NCI-H1092 (cell line): ENCODE data around the gene PROKR2.

ENCODE experiments used
- DNase-seq: peaks from one replicate; lab custom pipeline; 2025; lab: John Stamatoyannopoulos, UW

The PROKR2 gene

DNA sequence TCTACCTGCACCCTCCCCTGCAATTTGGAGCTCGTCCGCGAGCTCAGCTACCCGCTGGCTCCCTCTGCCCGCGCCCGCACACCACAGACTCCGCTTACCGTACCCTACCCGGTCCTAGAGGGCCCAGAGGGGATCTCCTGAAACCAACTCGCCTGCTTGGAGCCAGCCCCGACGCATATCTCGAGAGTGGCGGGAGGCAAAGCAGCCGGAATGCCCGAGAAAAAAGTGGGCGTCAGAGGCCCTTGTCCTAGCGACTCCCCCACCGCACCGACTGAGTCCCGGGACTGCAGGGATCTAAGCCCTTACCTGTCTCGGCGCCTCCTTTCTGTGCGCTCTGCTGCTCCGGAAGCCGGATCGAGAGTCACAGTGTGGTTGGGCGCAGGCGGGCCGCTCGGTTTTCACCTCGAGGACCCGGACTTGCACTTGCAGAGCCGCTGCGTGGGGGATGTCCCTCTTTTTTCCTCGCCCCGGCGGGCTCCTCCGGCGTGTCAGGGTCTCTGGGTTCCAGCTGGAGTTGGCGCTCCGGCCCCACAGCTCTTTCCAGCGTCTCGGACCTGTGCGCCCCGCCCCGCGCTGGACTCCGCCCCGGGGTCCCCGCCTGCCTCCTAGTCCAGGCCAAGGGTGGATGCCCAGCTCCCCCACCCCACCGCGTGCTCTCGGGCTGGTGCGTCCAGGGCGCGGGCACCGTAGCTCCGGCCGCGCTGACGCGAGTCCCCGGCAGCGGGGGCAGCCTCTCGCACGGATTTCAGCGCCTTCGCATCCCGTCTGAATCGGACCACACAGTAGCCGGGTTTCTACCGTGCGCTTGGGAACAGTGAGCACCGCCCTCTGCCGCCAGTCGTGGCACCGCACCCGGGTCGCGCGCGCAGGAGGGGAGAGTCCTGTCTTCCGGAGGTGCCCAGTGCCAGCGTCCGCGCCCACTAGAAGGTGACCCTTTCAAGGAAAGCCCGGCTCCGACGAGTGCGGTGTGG is at the start of gene PROKR2:
Gene PROKR2, minus strand, starts transcription at position 767 of the 971 bp plus-strand sequence. CDS start 2,585 bp downstream, outside the sequence.
- no peak for DNase-seq

DNA sequence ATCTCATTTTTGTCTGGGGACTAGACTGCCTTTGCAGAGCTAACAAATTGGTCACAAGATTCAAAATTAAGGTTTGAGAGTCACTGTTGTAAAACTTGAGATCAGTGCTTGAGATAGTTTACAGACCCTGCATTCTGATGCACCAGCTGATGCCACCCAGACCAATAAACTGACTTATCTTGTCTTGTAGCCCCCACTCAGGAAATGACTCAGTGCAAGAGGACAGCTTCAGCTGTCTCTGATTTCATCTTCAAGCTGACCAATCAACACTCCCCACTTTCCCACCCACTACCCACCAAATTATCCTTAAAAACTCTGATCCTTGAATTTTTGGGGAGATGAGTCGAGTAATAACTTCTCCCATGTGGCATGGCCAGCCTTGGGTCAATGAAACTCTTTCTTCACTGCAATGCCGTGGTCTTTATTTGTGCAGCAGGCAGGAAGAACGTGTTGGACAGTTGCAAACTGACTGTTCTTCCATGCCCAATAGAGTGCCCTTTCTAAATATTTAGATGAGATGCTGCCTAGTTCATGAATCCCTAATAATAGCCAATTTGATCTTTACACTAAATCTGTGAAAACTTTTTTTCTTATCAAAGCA is 48.3 kb upstream of the PROKR2 start:
- DNase-seq, result no peak

DNA sequence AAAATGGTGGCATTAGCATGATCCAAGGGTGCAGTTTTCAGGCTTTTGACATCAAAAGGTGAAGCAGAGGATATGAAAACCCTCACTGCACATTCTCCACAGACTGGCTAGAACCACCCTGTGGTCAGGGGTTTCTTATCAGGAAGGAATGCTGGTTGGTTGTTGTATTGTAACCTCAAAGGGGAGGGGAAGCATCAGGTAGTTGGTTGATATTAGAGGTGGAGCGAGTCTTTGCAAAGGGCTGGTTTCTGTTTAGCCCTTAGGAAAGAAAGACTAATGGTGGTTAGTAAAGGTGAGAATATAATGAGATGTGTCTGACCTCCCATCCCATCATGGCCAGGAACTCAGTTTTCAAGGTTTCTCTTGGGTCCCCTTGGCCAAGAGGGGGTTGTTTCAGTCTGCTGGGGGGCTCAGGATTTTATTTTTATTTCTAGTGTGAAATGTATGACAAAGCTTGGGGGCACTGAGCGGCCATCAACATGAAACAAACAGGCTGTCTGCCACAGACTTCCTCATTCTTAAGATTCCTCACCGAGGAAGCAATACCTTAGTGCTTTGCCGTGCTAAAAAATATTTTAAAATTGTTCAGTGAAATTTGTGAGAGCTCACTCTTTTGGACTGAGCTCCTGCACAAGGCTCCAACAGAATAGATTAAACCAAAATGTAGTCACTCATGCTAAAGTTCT is 47.5 kb upstream of the PROKR2 start:
- DNase-seq, result no peak

DNA sequence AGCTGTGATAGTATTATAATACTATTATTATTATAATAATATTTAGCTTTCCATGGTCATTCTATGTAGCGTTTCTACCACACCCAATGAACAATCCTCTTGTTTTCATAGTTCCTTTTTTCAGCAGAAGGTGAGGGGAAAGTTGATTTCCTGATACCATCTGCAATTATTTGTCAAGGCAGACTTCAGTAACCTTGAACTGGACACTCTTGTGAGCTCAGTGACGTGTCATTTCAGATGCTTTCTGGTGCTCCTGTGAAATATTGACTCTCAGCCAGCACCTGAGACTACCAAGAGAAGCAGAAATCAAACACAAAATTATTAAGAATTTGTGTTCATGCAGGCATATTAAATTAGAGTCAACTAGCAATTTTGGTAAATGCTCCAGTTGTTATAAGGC is 46.0 kb upstream of the PROKR2 start:
- no peak for DNase-seq

DNA sequence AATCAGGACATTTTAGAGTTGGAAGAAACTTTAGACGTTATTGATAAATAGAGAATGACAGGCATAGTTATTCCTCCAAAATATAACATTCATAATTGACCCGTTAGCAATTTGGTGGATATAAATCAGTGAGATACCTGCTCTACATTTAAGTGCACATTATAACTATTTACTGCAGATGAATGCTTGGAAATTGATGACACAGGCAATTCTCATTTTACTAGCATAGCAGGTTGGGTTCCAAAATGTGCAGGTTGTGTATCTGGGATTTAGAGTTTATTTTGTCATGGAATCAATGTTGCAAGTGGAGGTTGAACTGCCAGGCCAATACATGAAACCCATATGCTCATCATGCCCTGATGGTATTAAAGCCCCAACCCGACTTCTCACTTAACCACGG is 44.4 kb upstream of the PROKR2 start:
- no peak for DNase-seq

DNA sequence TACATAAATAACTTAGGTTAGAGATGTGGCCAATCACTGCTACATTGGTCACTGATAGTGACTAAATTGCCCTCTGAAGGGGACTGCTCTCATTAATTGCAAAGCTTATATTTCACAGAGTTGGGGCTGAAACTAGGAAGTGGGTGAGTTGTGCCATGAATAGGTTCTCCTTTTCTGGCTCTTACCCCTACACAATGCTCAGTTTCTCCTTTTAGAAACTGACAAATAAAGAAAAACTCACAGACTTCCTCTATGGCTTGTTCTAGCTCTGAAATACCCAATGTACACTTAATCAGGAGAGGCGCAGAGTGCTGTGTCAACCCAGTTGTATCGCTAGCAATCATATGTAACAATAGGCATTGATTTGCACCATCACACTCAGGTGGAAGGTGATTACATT is 41.2 kb upstream of the PROKR2 start:
- no peak for DNase-seq

DNA sequence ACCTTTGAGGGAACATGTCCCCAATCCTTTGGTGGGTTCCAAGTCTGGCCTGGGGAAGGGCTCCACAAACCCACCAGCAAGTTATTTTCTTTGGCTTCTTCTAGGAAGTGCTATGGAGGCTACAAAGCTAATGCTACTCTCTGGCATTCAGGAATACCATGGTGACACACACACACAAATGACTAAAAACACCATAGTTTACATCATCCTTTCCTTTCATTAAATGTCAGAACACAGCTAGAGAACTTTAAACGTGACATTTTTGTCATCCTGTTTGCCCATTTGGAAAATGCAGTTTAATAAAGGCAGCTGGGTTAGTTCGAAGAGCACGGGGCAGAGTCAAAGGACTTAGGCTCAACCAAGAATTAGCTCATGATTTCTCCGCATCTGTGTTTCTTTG is 40.2 kb upstream of the PROKR2 start:
- DNase-seq, result no peak

DNA sequence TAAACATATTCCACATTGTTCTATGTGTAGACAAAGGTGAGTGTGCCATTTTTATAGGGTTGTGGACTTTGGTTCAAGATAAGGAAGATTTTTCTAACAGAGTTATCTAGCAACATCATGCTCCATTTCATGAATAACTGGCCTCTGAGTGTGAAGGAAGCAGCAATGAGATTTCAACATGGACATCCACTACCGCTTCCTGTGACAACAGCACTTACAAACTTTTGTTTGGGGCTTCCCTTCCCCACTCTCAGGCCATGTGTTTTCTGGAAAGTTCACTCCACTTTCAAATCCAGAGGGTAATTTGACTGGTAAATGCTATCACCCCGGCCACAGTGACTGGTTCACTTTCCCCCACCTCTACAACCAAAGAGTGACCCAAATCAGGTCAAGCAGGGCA is 38.1 kb upstream of the PROKR2 start:
- DNase-seq, result no peak

DNA sequence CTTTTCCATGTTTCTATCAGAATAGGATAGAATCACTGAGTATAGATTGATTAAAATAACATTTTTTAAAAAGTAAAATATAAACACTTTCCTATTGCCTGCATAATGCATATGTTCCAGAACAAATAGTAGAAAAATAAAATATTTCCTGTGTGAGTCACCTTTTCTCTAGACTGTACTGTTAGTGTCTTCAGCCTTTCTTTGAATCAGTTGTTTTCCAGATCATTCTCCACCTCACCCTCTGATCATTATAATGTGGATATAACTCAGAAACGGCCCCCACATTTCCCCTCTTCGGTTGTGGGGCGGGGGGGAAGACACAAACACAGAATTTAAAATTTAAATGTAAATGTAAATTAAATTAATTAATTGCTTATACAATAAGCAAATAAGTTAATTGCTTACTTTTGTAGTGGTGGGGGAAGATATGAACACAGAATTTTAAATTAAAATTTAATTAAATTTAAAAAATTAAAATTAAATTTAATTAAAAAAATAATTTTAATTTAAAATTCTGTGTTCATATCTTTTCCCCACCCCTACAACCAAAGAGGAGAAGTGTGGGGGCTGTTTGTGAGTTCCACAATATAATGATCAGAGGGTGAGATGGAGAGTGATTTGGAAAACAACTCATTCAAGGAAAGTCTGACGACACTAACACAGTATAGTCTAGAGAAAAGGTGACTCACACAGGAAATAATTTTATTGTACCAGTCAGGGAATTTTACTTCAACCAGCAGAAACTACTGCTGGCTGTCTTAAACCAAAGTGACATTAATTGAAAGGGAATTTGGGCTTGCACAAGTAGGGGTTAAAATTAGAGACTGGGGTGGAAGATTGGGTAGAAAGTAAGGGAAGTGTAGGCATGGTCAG is 37.1 kb upstream of the PROKR2 start:
- no peak for DNase-seq

DNA sequence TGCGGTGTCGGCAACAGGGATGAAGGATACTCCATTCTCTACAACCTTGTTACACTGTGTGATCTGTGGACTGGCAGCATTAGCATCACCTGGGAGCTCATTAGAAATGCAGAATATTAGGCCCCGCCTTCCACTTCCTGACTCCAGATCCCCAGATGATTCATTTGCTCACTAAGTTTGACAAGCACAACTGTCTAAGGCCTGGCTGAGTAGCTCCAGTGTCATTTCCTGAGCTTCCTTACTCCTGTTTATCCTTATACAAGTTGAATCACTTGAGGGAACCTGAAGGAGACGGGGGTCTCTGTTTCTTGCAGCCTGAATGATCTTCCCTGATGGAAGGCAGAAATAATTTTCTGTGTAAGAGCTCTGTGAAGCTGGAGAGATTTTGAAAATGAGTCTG is 32.7 kb upstream of the PROKR2 start:
- DNase-seq, result no peak

DNA sequence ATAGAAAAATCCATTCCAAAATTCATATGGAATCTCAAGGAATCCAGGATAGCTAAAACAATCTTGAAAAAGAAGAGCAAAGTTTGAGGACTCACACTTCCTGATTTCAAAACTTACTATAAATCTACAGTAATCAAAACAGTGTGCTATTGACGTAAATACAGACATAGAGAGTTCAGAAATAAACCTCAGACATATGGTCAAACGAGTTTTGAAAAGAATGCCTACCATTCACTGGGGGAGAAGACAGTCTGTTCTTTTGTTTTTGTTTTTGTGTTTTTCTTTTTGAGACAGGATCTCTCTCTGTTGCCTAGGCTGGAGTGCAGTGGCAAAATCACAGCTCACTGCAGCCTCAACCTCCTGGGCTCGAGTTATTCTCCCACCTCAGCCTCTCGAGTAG is 25.3 kb upstream of the PROKR2 start:
- no peak for DNase-seq

DNA sequence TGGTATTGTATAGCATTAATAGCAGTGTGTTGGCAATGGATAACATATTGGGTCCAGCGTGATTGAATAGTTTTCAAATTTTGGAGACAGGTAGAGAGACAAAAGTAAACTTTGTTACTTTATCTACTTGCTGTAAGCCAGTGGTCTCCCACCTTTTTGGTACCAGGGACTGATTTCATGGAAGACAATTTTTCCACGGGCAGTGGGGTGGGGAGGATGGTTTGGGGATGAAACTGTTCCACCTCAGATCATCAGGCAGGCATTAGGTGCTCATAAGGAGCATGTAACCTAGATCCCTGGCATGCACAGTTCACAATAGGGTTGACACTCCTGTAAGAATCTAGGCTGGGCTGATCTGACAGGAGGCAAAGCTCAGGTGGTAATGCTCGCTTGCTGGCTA is 14.6 kb upstream of the PROKR2 start:
- no peak for DNase-seq

DNA sequence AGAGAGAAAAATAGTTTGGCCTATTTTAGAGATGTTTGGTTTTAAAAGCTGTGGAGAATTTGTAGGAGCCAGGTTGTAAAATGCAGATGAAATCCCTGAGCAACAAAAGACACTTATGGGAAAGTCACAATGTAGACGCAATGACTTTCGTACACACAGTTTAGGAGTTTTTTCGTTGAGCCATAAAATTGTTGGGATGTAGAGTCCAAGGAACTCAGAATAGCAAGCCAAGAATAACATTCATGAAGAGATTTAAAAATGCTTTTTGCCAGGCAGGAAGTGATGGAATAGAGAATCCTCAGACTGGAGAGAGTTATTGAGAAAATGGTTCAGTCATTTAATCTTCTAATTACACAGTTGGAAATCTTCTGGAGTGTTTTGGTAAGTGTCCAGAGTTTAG is 11.5 kb upstream of the PROKR2 start:
- no peak for DNase-seq

DNA sequence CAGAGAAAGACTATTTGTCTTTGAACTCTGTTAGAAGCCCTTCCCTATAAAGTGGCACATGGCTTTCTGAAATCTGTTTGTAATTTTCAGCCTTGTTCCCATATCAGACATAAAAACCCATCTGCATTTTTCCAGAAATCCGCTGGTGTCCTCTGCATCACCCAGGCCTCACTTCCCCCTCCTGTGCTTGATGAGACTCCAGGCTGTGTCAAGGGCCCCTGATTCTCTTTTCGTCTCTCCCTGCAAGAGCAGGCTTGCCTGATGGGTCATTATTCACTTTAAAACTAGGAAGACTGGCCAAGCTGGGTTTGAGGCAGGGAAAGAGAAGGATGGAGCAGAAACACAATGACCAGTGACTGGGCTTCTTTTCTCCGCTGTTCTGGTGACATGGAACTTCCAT is 10.6 kb upstream of the PROKR2 start:
- DNase-seq, result no peak

DNA sequence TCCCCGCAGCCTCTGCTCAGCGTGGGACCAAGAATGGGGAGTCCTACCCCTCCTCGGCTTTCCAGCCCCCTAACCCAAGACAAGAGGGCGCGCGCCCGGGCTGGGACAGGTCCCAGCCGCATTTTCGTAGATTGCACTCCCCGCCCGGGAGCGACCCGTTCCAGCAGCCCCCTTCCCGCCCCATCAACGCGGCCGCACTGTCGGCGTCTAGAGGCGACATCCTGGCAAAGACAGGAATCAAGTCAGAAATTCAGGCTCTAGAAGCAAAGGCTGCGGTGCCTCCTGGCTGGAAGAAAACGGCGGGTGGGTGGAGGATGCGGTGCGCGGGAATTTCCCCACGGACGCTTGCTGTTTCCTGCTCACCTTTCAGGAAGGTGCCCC is 957 bp downstream of the PROKR2 start:
- no peak for DNase-seq

DNA sequence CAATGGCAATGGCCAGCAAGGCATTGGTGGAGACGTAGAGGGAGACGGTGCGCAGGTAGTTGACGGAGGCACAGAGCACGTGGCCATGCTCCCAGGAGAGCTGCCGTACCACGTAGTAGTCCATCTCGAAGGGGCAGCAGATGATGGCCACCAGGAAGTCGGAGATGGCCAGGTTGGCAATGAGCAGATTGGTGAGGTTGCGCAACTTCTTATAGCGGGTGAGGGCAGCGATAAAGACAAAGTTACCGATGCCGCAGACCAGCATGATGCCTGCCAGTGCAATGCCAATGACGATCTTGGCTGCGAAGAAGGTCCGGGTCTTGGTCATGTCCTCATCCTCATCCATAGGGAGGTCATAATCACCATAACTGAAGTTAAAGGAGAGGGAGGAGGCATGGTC is 2.8 kb downstream of the PROKR2 start:
- DNase-seq, result no peak

DNA sequence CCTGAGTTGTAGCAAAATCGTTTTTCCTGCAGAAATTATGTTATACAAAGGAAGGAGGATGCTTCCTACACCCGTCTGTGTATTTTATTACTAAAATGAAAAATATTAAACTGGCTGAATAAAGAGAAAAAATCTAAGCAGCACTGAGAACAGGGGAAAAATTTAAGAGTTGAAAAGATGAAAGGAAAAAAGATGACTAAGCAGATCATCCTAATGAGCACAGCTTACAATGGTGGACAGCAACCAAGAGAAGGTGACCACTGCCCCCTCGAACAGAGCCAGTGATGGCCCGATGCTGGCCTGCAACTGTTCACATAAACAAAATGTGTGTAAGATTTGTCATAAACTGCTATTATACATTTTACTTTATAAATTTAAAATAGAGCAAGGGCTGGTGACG is 4.2 kb downstream of the PROKR2 start:
- no peak for DNase-seq

DNA sequence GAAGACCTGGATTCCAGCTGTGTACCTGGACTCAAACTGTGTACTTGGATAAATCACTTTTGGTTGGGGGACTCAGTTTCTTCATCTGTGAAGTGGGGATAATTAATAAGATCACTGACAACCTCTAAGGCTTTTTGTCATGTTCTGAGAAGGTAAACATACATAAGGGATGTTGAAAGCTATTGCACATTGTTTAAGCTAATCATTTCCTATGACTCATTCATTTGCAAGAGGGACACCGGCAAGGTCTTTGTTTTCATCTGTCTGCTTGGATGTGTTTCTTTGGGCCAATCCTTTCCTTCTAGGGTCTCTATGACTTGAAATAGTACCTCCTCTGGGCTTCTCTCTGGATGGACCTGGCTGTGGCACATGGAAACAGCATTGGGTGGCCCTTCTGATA is 6.8 kb downstream of the PROKR2 start:
- DNase-seq, result no peak

DNA sequence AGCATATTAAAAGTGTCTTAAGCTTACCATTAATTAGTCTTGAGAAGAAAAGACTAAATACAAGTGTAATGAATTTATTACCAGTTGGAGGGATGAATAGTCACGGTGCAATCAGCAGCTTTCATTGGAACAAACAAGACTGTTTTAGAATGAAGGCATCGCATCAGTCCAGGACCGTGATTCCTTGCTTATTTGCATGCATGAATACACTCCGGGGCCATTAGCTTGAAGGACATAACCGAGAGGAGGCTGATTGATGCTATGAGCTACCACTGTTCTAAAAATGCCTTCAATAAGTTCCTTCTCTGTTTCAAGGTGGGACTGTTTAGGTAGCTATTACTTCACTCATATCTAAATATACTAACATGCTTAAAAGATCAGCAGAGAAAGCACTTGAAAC is 17.9 kb downstream of the PROKR2 start:
- DNase-seq, result no peak

DNA sequence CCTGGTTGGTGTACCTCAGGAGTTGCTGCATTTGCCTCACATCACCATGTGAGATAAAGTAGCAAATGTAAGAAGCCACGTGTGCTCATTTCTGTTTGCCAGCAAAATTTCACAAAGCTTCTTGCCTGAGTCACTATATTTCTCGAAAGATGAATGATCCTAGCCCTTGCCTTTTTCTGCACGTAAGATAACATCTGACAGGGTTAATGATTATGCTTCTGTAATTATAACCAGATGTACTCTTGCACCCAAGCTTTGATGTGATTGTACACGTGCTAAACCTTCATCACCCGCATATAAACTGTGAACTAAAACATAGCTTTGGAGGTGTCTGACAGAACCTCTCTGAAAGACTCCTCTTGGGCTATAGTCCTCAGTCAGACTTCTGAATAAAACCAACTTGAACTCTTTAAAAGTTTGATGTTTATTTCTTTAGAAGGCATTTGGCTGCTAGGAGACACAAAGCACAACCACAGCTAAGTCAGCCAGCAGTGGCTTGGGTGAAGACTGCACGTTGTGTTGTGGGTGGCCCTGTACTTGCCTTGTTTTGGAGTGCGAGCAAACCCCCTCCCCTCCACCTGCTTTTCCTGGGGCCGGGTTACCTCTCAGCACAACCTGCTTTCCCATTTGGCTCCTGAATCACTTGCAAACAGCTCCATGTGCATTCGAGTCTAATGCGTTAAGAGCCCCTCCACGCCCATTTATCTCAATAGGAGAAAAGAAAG is 19.3 kb downstream of the PROKR2 start:
- no peak for DNase-seq

DNA sequence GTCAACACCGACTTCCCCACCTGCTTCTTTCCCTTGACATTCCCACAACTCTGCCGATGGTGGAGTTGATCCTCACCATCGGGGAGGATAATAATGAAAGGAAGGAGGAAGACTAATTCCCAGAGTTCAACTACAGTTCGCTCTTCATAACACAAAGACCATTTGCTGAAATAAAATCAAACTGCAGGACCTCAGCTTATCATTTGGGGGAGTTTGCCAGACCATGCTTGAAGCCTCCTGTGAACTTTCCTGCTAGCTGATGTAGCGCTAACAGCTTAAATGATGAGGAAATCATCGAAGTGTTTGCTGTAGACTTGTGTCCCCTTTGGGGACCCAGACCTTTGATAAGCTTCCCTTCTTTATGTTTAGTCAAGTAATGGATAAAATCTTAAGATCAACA is 26.2 kb downstream of the PROKR2 start:
- no peak for DNase-seq
